Left renal pelvis (tissue), 4 donors: ENCODE data around the gene LCE2A. TPM values are rescaled to one million over a fixed set of nuclear protein-coding genes. Genes with fewer than 3 reads are reported as not detected.
A peak's percentile ranks its signal among the peaks of the same experiment; 100 is the strongest.
"Not testable (repeated sequence)": the region's sequence is repeated elsewhere in the genome, so short reads cannot be mapped to it uniquely, and the experiment has no call there.

Source experiments
- DNase-seq, 4 donors: peaks; one replicate each; pipeline ENCODE4 v3.0.0-alpha.2; 2013; ENCODE audit warnings: low read depth in 4 of 4, low spot score in 3 of 4
- polyA plus RNA-seq, 4 donors: library from polyadenylated mRNA; unstranded; fragments of 120-200 nt; gene quantifications; one replicate each; pipeline ENCODE4 v1.2.1, GENCODE V29; 2013; ENCODE audit not compliant: insufficient read length in 4 of 4

Gene LCE2A
- polyA plus RNA-seq = not detected

GRCh38 chr1:152697701-152698600 is at the start of gene LCE2A:
Gene LCE2A (plus strand): TSS chr1:152698345. CDS start chr1:152698902, 557 bp downstream.
- DNase-seq = no peak

GRCh38 chr1:152654110-152654509 is 44.0 kb upstream of the LCE2A start:
- peak; percentile 8 to 55 (median 30) for DNase-seq

GRCh38 chr1:152656459-152656858 is 41.7 kb upstream of the LCE2A start:
- no peak for DNase-seq

GRCh38 chr1:152657677-152658076 is 40.5 kb upstream of the LCE2A start:
- DNase-seq = no peak

GRCh38 chr1:152658649-152659048 is 39.5 kb upstream of the LCE2A start:
- DNase-seq = no peak

GRCh38 chr1:152663098-152663497 is 35.0 kb upstream of the LCE2A start, which contains the start of gene LCE2D:
Gene LCE2D (plus strand): TSS chr1:152663380. CDS start chr1:152664106, 726 bp downstream.
- DNase-seq = no peak

GRCh38 chr1:152666171-152666570 is 32.0 kb upstream of the LCE2A start:
- not testable (repeated sequence) for DNase-seq

GRCh38 chr1:152667648-152668047 is 30.5 kb upstream of the LCE2A start:
- no peak for DNase-seq

- no peak for DNase-seq
These were observed 25.1 kb upstream of the LCE2A start for GRCh38 chr1:152673016-152673415.

GRCh38 chr1:152674983-152675382 is 23.2 kb upstream of the LCE2A start, which contains the start of gene LCE2C:
Gene LCE2C (plus strand): TSS chr1:152675279. CDS start chr1:152676016, 737 bp downstream.
- not testable (repeated sequence) for DNase-seq

- no peak for DNase-seq
These were observed 18.7 kb upstream of the LCE2A start for GRCh38 chr1:152679459-152679858.

GRCh38 chr1:152681616-152682015 is 16.5 kb upstream of the LCE2A start:
- no peak for DNase-seq

GRCh38 chr1:152683846-152684245 is 14.3 kb upstream of the LCE2A start:
- no peak for DNase-seq

GRCh38 chr1:152685823-152686222 is 12.3 kb upstream of the LCE2A start, which contains the start of gene LCE2B:
Gene LCE2B (plus strand): TSS chr1:152686123. CDS start chr1:152686844, 721 bp downstream.
- not testable (repeated sequence) for DNase-seq

GRCh38 chr1:152699746-152700145 is 1.6 kb downstream of the LCE2A start:
- DNase-seq = no peak

GRCh38 chr1:152707860-152708259 is 9.7 kb downstream of the LCE2A start, which contains the start of gene LCE4A:
Gene LCE4A (plus strand): TSS chr1:152708160. CDS start chr1:152709076, 916 bp downstream.
- no peak for DNase-seq

- DNase-seq = no peak
These were observed 20.1 kb downstream of the LCE2A start for GRCh38 chr1:152718238-152718637.

- no peak for DNase-seq
These were observed 27.1 kb downstream of the LCE2A start for GRCh38 chr1:152725261-152725660.

GRCh38 chr1:152728986-152729385 is 30.8 kb downstream of the LCE2A start:
- DNase-seq = no peak

- DNase-seq = no peak
These were observed 37.5 kb downstream of the LCE2A start for GRCh38 chr1:152735648-152736047.

- no peak for DNase-seq
These were observed 39.9 kb downstream of the LCE2A start for GRCh38 chr1:152737997-152738396.

- DNase-seq = no peak
These were observed 41.7 kb downstream of the LCE2A start for GRCh38 chr1:152739841-152740240.
